ENCODE measurements around the gene ZNF200. TPM values are rescaled to one million over a fixed set of nuclear protein-coding genes. Genes with fewer than 3 reads are reported as not detected.

The ZNF200 gene
- total RNA-seq, 6 experiments from 2014 or later, result 1.9 to 4.8 (median 3.5) TPM

GRCh38 chr16:3242709-3243108 lies 7.8 kb upstream of the ZNF200 start:
- Histone ChIP-seq H3K4me1 (no peaks in the 10 kb centered on the region), H3K9me3 (no peaks in the 10 kb centered on the region), H3K27me3 (no peaks in the 10 kb centered on the region), H3K27ac (no peak overlapping the region), H3K36me3 (no peaks in the 10 kb centered on the region), H3K4me3 (no peak overlapping the region)
- WGBS (ENCODE audit: insufficient coverage, low coverage, low lambda C conversion rate, missing lambda C conversion rate), result 48% methylated on average over 7 of the region's 11 CpGs
- TF ChIP-seq CTCF (IDR thresholded peaks at IDR 0.05), result no peak
- TF ChIP-seq POLR2A (IDR thresholded peaks at IDR 0.05), result no peak
- intact Hi-C loops (cut with DNase I), result no loop called here
- ATAC-seq (peak in 1 of 4 donors; percentile 35), DNase-seq (no peak)

DNA sequence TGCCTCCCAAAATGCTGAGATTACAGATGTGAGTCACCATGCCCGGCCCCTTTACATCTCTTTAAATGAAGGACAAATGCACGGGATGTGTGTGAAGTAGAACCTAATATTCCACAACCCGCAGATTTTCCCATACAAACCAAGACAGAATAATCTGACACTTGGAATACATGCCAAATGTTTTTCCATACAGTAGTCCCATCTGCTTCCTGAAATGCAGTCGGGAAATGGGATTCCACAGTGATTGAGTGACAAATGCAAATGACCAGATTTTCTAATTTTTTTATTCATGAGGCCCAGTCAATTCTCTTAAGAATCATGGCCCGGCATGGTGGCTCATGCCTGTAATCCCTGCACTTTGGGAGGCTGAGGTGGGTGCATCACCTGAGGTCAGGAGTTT lies 6.8 kb upstream of the ZNF200 start:
- Histone ChIP-seq H3K4me3 (no peak overlapping the region), H3K27me3 (no peaks in the 10 kb centered on the region), H3K4me1 (no peaks in the 10 kb centered on the region), H3K36me3 (no peaks in the 10 kb centered on the region), H3K27ac (no peak overlapping the region), H3K9me3 (no peaks in the 10 kb centered on the region)
- ATAC-seq (no peak), DNase-seq (no peak)
- intact Hi-C loops (cut with DNase I), result no loop called here
- TF ChIP-seq CTCF (IDR thresholded peaks at IDR 0.05), result no peak
- no peak for TF ChIP-seq POLR2A (IDR thresholded peaks at IDR 0.05)
- 32% methylated on average over 3 of the region's 5 CpGs for WGBS (ENCODE audit: insufficient coverage, low coverage, low lambda C conversion rate, missing lambda C conversion rate)

GRCh38 chr16:3235856-3236669 lies 1.1 kb upstream of the ZNF200 start:
- Histone ChIP-seq H3K27ac (no peak overlapping the region), H3K36me3 (peaks cover 0 to 18% (median 5%) of the 10 kb centered on the region in 4 donors), H3K27me3 (no peaks in the 10 kb centered on the region), H3K9me3 (no peaks in the 10 kb centered on the region), H3K4me1 (peaks cover 0 to 7% (median 2%) of the 10 kb centered on the region in 4 donors), H3K4me3 (no peak overlapping the region)
- ATAC-seq (peak in 1 of 4 donors; percentile 11), DNase-seq (peak in 2 of 3 donors; percentile 59 to 68)
- intact Hi-C loops (cut with DNase I), result no loop called here
- 79% methylated on average over 29 of the region's 29 CpGs for WGBS (ENCODE audit: insufficient coverage, low coverage, low lambda C conversion rate, missing lambda C conversion rate)
- TF ChIP-seq CTCF (IDR thresholded peaks at IDR 0.05) (no peak), POLR2A (IDR thresholded peaks at IDR 0.05) (no peak)

GRCh38 chr16:3234543-3234856 lies 458 bp downstream of the ZNF200 start:
- DNase-seq (no peak), ATAC-seq (no peak)
- 3% methylated on average over 14 of the region's 18 CpGs for WGBS (ENCODE audit: insufficient coverage, low coverage, low lambda C conversion rate, missing lambda C conversion rate)
- H3K4me3 ChIP-seq, result peak overlapping the region; percentile 90 to 96 (median 95)
- H3K9me3 ChIP-seq, result no peaks in the 10 kb centered on the region
- H3K27ac ChIP-seq, result peak overlapping the region; percentile 81 to 96 (median 94)
- TF ChIP-seq CTCF (IDR thresholded peaks at IDR 0.05), result no peak
- no peak for TF ChIP-seq POLR2A (IDR thresholded peaks at IDR 0.05)
- no peaks in the 10 kb centered on the region for H3K27me3 ChIP-seq
- intact Hi-C loops (cut with DNase I), result no loop called here
- H3K36me3 ChIP-seq, result peaks cover 0 to 27% (median 10%) of the 10 kb centered on the region in 4 donors
- peaks cover 0 to 7% (median 2%) of the 10 kb centered on the region in 4 donors for H3K4me1 ChIP-seq

All from right lobe of liver (tissue), 6 donors.